Stimulated activated memory B cell treated with anti-CD40 and anti-IgM and Interleukin-4, amounts not matched to agents 10 μg/mL and 1 μg/mL and 100 μg/mL, for 72 hours (primary cell): ENCODE results near the gene CHPF2.

Experiments used
- ATAC-seq: fragments of 150-1000 bp; cut with Tn5 transposase; 2 replicates; pipeline ENCODE4 v1.10.0; 2021
- H3K27ac Mint-ChIP-seq: one replicate; pipeline ENCODE4 v1.8.0; 2022; ENCODE audit warnings: mild to moderate bottlenecking, mixed read lengths
- H3K27me3 Mint-ChIP-seq: one replicate; pipeline ENCODE4 v1.8.0; 2022; ENCODE audit warnings: mixed read lengths
- H3K36me3 Mint-ChIP-seq: one replicate; pipeline ENCODE4 v1.8.0; 2022; ENCODE audit warnings: mixed read lengths
- H3K4me1 Mint-ChIP-seq: one replicate; pipeline ENCODE4 v1.8.0; 2022; ENCODE audit warnings: mixed read lengths
- H3K4me3 Mint-ChIP-seq: one replicate; pipeline ENCODE4 v1.8.0; 2022; ENCODE audit warnings: mild to moderate bottlenecking, moderate library complexity, mixed read lengths
- H3K9me3 Mint-ChIP-seq: one replicate; pipeline ENCODE4 v1.8.0; 2022; ENCODE audit warnings: mixed read lengths

The CHPF2 gene

GRCh38 chr7:151254316-151254715 lies 22.0 kb downstream of the CHPF2 start:
- peaks cover 92% of the 10 kb centered on the region for H3K27me3 Mint-ChIP-seq
- H3K36me3 Mint-ChIP-seq = no peaks in the 10 kb centered on the region
- H3K27ac Mint-ChIP-seq = no peak overlapping the region
- no peak overlapping the region for H3K4me3 Mint-ChIP-seq
- H3K9me3 Mint-ChIP-seq = no peaks in the 10 kb centered on the region
- no peak for ATAC-seq
- H3K4me1 Mint-ChIP-seq = peaks cover 23% of the 10 kb centered on the region

GRCh38 chr7:151254851-151255250 lies 22.6 kb downstream of the CHPF2 start:
- Mint-ChIP-seq H3K4me1 (peaks cover 19% of the 10 kb centered on the region), H3K9me3 (no peaks in the 10 kb centered on the region), H3K4me3 (no peak overlapping the region), H3K27ac (no peak overlapping the region), H3K36me3 (no peaks in the 10 kb centered on the region), H3K27me3 (peaks cover 88% of the 10 kb centered on the region)
- ATAC-seq = no peak

DNA sequence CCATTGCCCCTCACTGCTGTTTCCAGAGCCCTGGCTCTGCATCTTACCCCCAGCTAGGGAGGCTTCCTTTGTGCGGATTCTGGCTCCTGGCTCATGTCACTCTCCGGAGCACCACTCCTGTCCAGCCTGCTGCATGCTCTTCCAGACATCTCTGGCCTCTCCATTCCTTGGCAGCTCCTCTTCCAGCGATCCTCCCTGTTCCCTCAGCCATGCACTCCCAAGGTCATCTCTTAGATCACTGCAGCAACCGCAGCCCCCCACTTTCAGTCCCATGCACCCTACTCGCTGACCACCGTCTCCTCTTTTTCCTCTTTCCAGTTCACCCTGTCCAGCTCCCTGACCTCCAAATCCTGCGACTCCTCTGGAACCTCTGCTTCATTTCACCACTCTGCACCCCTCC lies 23.1 kb downstream of the CHPF2 start:
- H3K4me3 Mint-ChIP-seq = no peak overlapping the region
- H3K27ac Mint-ChIP-seq = no peak overlapping the region
- no peak for ATAC-seq
- peaks cover 86% of the 10 kb centered on the region for H3K27me3 Mint-ChIP-seq
- H3K36me3 Mint-ChIP-seq = no peaks in the 10 kb centered on the region
- no peaks in the 10 kb centered on the region for H3K9me3 Mint-ChIP-seq
- peaks cover 16% of the 10 kb centered on the region for H3K4me1 Mint-ChIP-seq

DNA sequence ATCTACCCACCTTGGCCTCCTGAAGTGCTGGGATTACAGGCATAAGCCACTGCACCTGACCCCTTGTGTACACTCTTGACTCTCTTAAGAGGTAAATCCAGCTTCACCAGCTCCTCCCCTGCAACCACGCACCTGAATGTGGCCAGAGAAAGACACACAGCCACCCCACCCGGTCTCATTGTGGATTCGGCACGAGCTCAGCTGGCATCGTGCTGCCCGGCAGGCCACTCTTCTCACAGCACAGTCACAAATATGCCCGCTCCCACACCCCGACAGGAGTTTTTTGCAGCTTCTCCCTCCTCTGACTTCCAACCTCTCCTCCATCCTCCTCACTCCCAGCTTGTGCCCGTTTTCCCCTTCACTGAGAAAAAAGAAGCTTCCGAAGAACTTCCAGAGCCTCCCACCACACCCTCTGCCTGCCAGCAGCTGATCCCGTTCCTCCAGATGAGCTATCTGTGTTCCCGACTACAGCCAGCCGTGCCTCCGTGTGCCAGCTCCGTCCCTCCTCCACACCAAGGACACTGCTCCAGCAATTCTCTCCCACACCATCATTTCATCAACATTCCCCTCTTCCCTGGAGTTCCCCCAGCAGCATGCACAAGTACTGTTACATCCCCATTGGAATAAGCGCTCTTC lies 24.2 kb downstream of the CHPF2 start:
- H3K27me3 Mint-ChIP-seq = peaks cover 86% of the 10 kb centered on the region
- H3K4me3 Mint-ChIP-seq = no peak overlapping the region
- no peak overlapping the region for H3K27ac Mint-ChIP-seq

GRCh38 chr7:151257990-151258389 lies 25.7 kb downstream of the CHPF2 start:
- H3K36me3 Mint-ChIP-seq = no peaks in the 10 kb centered on the region
- H3K27ac Mint-ChIP-seq = no peak overlapping the region
- no peaks in the 10 kb centered on the region for H3K9me3 Mint-ChIP-seq
- H3K27me3 Mint-ChIP-seq = peaks cover 77% of the 10 kb centered on the region
- no peaks in the 10 kb centered on the region for H3K4me1 Mint-ChIP-seq
- no peak overlapping the region for H3K4me3 Mint-ChIP-seq
- no peak for ATAC-seq

More for the DNA sequence above, 24.2 kb downstream of the CHPF2 start:
- no peak for ATAC-seq
- H3K9me3 Mint-ChIP-seq = no peaks in the 10 kb centered on the region
- peaks cover 7% of the 10 kb centered on the region for H3K4me1 Mint-ChIP-seq
- no peaks in the 10 kb centered on the region for H3K36me3 Mint-ChIP-seq

DNA sequence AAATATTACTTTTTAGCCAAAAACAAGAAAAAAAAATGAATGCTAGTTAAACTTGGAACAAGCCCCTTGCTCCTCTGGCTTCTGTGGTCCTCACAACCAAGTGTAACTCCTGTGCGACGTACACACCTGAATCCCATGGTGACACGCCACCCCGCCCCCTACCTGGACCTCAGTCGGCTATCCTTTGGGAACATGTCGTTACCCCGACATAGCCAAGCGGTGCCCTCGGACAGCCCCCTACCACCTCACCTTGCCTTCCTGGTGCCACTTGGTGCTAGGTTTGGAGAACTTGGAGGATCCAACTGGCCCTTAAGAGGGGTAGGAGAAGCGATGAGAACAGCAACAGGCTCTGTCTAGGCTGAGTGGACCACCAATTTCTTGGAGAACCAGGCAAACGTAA lies 28.2 kb downstream of the CHPF2 start:
- H3K27me3 Mint-ChIP-seq = peaks cover 58% of the 10 kb centered on the region
- no peak overlapping the region for H3K4me3 Mint-ChIP-seq
- no peaks in the 10 kb centered on the region for H3K36me3 Mint-ChIP-seq
- H3K4me1 Mint-ChIP-seq = no peaks in the 10 kb centered on the region
- no peaks in the 10 kb centered on the region for H3K9me3 Mint-ChIP-seq
- H3K27ac Mint-ChIP-seq = no peak overlapping the region
- no peak for ATAC-seq

DNA sequence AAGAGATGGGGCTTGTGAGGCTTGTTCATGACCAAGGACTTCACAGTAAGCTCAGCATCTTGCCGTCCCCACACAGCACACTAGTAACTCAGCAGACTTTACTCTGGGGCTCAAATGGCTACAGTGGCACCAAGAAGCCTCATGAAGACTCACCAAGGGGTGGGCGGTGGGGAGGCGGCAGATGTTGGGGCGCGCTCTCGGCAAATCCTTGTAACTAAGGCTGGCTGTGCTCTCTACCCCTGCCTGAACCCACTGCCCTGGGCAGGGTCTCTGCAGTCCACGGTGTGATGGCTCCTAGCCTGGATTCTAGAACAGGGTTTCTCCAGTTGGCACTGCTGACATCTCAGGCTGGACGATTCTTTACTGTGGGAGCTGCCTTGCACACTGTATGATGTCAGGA lies 28.6 kb downstream of the CHPF2 start:
- no peaks in the 10 kb centered on the region for H3K9me3 Mint-ChIP-seq
- H3K4me3 Mint-ChIP-seq = no peak overlapping the region
- ATAC-seq = no peak

DNA sequence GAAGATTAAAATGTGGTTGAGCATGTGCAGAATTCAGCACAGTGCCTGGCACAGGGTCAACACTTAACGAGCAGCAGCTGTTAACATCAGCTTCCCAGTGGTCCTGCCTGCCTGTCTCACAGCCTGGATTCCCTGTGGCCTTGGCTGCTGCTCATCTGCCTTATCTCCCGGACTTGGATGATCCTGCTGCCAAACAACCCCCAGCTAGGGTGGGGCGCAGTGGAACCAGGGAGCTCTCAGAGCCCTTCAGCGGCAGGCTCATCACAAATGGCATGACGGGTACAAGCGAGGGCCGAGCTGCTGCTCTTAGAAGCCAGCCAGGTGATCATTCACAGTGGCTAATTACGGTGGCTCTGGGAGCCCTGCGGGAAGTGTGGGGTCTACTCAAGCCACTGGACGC lies 29.2 kb downstream of the CHPF2 start:
- Mint-ChIP-seq H3K9me3 (no peaks in the 10 kb centered on the region), H3K36me3 (no peaks in the 10 kb centered on the region), H3K4me1 (no peaks in the 10 kb centered on the region), H3K4me3 (no peak overlapping the region), H3K27me3 (peaks cover 58% of the 10 kb centered on the region), H3K27ac (no peak overlapping the region)
- no peak for ATAC-seq

More for the DNA sequence above, 28.6 kb downstream of the CHPF2 start:
- Mint-ChIP-seq H3K27me3 (peaks cover 58% of the 10 kb centered on the region), H3K27ac (no peak overlapping the region), H3K36me3 (no peaks in the 10 kb centered on the region), H3K4me1 (no peaks in the 10 kb centered on the region)

- Mint-ChIP-seq H3K36me3 (no peaks in the 10 kb centered on the region), H3K9me3 (no peaks in the 10 kb centered on the region), H3K27me3 (peaks cover 33% of the 10 kb centered on the region), H3K4me3 (no peak overlapping the region), H3K27ac (no peak overlapping the region), H3K4me1 (no peaks in the 10 kb centered on the region)
- ATAC-seq = no peak
Measured at GRCh38 chr7:151264615-151265014, 32.3 kb downstream of the CHPF2 start.

DNA sequence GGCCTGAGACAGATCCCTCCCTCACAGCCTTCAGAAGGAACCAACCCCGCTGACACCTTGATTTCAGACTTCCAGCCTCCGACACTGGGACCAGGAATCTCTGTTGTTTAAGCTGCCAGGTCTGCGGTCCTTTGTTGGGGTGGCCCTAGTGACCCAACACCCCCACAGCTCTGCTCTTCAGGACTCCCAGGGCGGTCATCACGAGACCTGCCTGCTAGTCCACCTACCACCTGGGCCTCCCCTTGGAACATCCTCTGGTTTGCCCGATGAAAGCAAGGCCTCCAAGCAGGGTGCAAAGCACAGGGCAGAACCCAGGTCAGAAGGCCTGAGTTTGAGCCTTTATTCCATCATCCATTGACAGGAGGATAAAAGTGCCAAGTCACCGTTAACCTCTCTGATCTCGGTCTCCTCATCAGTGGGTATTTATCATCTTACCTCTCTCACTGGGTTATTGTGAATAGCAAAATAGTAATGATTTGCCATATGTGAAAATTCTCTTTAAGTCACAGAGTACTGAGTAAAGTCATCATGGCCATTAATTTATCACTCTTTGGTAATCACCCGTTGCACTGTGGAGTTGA lies 33.2 kb downstream of the CHPF2 start:
- Mint-ChIP-seq H3K4me1 (no peaks in the 10 kb centered on the region), H3K36me3 (no peaks in the 10 kb centered on the region), H3K27ac (no peak overlapping the region), H3K9me3 (no peaks in the 10 kb centered on the region), H3K27me3 (peaks cover 36% of the 10 kb centered on the region), H3K4me3 (no peak overlapping the region)
- no peak for ATAC-seq

- H3K9me3 Mint-ChIP-seq = no peaks in the 10 kb centered on the region
- H3K27me3 Mint-ChIP-seq = peaks cover 31% of the 10 kb centered on the region
- no peak overlapping the region for H3K27ac Mint-ChIP-seq
- no peaks in the 10 kb centered on the region for H3K4me1 Mint-ChIP-seq
- H3K36me3 Mint-ChIP-seq = no peaks in the 10 kb centered on the region
- no peak for ATAC-seq
- H3K4me3 Mint-ChIP-seq = no peak overlapping the region
Measured at GRCh38 chr7:151269511-151269910, 37.2 kb downstream of the CHPF2 start.

DNA sequence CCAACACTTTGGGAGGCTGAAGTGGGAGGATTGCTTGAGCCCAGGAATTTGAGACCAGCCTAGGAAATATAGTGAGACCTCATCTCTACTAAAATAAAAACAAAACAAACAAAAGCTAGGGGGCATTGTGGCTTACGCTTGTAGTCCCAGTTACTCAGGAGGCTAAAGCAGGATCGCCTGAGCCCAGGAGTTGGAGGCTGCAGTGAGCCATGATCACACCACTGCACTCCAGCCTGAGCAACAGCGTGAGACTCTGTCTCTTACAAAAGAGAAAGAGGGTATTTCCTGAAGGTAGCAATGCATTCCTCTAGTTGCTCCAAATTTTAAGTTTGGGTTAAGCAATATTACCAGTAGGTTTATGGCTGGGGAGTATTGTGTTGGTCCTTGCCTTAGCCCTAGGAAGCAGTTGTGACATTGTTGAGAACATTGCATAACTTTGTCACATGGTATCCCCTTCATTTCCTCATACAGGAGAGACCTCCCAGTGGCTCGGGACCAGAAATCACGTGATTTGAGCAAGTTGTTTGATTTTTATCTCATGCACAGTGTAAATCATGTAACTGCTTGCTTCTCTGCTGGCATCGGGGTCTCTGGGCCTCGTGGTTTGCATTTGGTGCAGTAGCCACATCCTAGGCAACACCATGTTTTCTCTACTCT lies 39.5 kb downstream of the CHPF2 start:
- Mint-ChIP-seq H3K9me3 (no peaks in the 10 kb centered on the region), H3K4me3 (no peak overlapping the region), H3K4me1 (peaks cover 13% of the 10 kb centered on the region), H3K27ac (no peak overlapping the region), H3K27me3 (peaks cover 39% of the 10 kb centered on the region), H3K36me3 (no peaks in the 10 kb centered on the region)
- ATAC-seq = no peak

DNA sequence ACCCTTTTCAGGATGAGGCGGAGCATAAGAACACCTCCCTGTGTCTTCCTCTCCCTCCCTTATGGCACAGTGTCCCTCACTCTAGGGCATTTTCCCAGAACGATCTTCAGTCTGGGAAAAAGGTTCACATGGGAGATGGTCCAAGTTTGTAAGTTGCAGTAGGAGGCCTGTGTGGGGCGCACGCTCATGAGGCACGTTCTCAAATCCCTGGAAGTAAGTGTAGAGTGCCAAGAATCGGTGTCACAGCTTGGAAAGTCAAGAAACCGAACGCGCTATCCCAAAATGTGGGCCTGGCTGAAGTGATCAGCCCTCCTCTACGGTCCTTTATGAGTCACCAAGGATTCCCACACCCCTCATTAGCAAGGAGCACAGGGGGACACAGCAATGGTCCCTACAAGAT lies 40.1 kb downstream of the CHPF2 start:
- Mint-ChIP-seq H3K4me3 (no peak overlapping the region), H3K27ac (no peak overlapping the region), H3K9me3 (no peaks in the 10 kb centered on the region), H3K27me3 (peaks cover 39% of the 10 kb centered on the region), H3K36me3 (no peaks in the 10 kb centered on the region), H3K4me1 (peaks cover 16% of the 10 kb centered on the region)
- no peak for ATAC-seq

- Mint-ChIP-seq H3K27me3 (peaks cover 39% of the 10 kb centered on the region), H3K27ac (no peak overlapping the region), H3K36me3 (no peaks in the 10 kb centered on the region), H3K4me1 (peaks cover 18% of the 10 kb centered on the region), H3K4me3 (no peak overlapping the region), H3K9me3 (no peaks in the 10 kb centered on the region)
- no peak for ATAC-seq
Measured at GRCh38 chr7:151272877-151273276, 40.6 kb downstream of the CHPF2 start.

DNA sequence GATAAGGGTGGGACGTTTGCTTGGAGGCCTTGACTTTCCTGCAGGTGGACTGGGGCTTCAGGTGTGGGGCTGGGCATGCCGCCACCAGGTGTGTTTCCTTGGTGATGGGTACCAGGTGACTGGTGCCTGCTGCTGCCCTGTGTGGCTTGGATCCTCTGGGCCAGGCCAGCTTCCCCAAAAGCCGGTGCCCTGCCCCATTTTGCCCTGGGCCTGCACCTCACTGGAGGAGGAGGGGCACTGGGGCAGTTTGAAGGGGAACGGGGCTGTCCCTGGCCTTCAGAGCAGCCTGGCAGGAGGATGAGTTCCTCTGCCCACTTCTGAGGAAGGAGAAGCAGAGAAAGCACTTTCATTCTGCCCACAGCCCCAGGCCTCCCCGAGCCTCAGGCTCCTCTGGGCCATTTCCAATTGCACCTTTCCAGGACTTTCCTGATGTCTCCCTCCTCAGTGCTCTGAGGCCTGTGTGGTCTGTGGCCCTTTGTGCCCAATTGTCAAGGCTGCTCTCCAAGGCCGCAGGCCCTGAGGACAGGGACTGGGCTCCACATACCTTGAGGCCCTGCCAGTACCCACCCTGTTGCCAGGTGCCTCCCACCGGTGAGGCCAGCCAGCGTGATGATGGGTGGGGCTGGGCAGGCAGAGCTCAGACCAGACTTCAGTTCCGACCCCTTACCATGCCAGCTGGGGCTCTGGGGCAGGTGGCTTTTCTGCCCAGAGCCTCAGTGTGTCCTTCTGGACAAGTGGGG lies 41.5 kb downstream of the CHPF2 start:
- no peak for ATAC-seq
- peaks cover 18% of the 10 kb centered on the region for H3K4me1 Mint-ChIP-seq
- no peak overlapping the region for H3K27ac Mint-ChIP-seq
- H3K9me3 Mint-ChIP-seq = no peaks in the 10 kb centered on the region
- H3K27me3 Mint-ChIP-seq = peaks cover 45% of the 10 kb centered on the region
- no peaks in the 10 kb centered on the region for H3K36me3 Mint-ChIP-seq
- no peak overlapping the region for H3K4me3 Mint-ChIP-seq
